ENCODE measurements around the gene CLCNKA.

CLCNKA gene

DNA sequence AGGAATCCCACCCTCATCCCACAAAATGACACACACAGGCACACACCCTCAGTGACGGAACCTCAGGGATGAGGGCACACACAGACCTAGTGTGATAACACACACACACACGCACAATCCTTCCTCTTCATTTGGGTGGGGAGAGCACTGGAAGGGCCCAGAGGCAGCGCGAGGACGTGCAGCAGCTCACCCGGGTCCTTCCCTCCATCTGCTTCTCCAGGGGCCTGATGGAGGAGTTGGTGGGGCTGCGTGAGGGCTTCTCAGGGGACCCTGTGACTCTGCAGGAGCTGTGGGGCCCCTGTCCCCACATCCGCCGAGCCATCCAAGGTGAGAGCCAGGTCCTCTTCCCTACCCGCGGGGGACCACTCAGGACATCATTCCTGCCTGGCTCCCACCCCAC, 557 bp downstream of the CLCNKA start:
- TF ChIP-seq FOXP2 (optimal IDR thresholded peaks at IDR 0.05; ENCODE audit: borderline replicate concordance, extremely low read depth, extremely low read length, insufficient read depth) (no peak), TAF1 (IDR thresholded peaks at IDR 0.05; ENCODE audit: borderline replicate concordance, insufficient read depth, low read length) (no peak), POLR2AphosphoS5 (IDR thresholded peaks at IDR 0.05; ENCODE audit: low read depth, low read length) (no peak), SIN3A (IDR thresholded peaks at IDR 0.05; ENCODE audit: borderline replicate concordance, insufficient read depth, low read length) (no peak)
- TF ChIP-seq, protein P1, sequence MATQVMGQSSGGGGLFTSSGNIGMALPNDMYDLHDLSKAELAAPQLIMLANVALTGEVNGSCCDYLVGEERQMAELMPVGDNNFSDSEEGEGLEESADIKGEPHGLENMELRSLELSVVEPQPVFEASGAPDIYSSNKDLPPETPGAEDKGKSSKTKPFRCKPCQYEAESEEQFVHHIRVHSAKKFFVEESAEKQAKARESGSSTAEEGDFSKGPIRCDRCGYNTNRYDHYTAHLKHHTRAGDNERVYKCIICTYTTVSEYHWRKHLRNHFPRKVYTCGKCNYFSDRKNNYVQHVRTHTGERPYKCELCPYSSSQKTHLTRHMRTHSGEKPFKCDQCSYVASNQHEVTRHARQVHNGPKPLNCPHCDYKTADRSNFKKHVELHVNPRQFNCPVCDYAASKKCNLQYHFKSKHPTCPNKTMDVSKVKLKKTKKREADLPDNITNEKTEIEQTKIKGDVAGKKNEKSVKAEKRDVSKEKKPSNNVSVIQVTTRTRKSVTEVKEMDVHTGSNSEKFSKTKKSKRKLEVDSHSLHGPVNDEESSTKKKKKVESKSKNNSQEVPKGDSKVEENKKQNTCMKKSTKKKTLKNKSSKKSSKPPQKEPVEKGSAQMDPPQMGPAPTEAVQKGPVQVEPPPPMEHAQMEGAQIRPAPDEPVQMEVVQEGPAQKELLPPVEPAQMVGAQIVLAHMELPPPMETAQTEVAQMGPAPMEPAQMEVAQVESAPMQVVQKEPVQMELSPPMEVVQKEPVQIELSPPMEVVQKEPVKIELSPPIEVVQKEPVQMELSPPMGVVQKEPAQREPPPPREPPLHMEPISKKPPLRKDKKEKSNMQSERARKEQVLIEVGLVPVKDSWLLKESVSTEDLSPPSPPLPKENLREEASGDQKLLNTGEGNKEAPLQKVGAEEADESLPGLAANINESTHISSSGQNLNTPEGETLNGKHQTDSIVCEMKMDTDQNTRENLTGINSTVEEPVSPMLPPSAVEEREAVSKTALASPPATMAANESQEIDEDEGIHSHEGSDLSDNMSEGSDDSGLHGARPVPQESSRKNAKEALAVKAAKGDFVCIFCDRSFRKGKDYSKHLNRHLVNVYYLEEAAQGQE (IDR thresholded peaks at IDR 0.05; ENCODE audit: insufficient read depth in 1 of 2, low read depth in 2 of 2, low read length in 2 of 2) = no peak

GRCh38 chr1:16023050-16023653, 1.3 kb downstream of the CLCNKA start:
- no peak for TF ChIP-seq TAF1 (IDR thresholded peaks at IDR 0.05; ENCODE audit: borderline replicate concordance, insufficient read depth, low read length)

GRCh38 chr1:16026723-16027484, 5.1 kb downstream of the CLCNKA start:
- no peak for TF ChIP-seq SIN3A (IDR thresholded peaks at IDR 0.05; ENCODE audit: borderline replicate concordance, insufficient read depth, low read length)
- TF ChIP-seq, protein P1 (IDR thresholded peaks at IDR 0.05; ENCODE audit: insufficient read depth in 1 of 2, low read depth in 2 of 2, low read length in 2 of 2) = no peak
- TF ChIP-seq POLR2AphosphoS5 (IDR thresholded peaks at IDR 0.05; ENCODE audit: low read depth, low read length) = no peak
- no peak for TF ChIP-seq TAF1 (IDR thresholded peaks at IDR 0.05; ENCODE audit: borderline replicate concordance, insufficient read depth, low read length)
- no peak for TF ChIP-seq FOXP2 (optimal IDR thresholded peaks at IDR 0.05; ENCODE audit: borderline replicate concordance, extremely low read depth, extremely low read length, insufficient read depth)

- TF ChIP-seq SIN3A (IDR thresholded peaks at IDR 0.05; ENCODE audit: borderline replicate concordance, insufficient read depth, low read length) (no peak), TAF1 (IDR thresholded peaks at IDR 0.05; ENCODE audit: borderline replicate concordance, insufficient read depth, low read length) (no peak), FOXP2 (optimal IDR thresholded peaks at IDR 0.05; ENCODE audit: borderline replicate concordance, extremely low read depth, extremely low read length, insufficient read depth) (no peak), POLR2AphosphoS5 (IDR thresholded peaks at IDR 0.05; ENCODE audit: low read depth, low read length) (no peak)
- TF ChIP-seq, protein P1 (IDR thresholded peaks at IDR 0.05; ENCODE audit: insufficient read depth in 1 of 2, low read depth in 2 of 2, low read length in 2 of 2) = no peak
Measured at GRCh38 chr1:16028237-16029002, 6.6 kb downstream of the CLCNKA start.

- TF ChIP-seq SIN3A (IDR thresholded peaks at IDR 0.05; ENCODE audit: borderline replicate concordance, insufficient read depth, low read length) (no peak), TAF1 (IDR thresholded peaks at IDR 0.05; ENCODE audit: borderline replicate concordance, insufficient read depth, low read length) (no peak), FOXP2 (optimal IDR thresholded peaks at IDR 0.05; ENCODE audit: borderline replicate concordance, extremely low read depth, extremely low read length, insufficient read depth) (no peak), POLR2AphosphoS5 (IDR thresholded peaks at IDR 0.05; ENCODE audit: low read depth, low read length) (no peak)
- TF ChIP-seq, protein P1 (IDR thresholded peaks at IDR 0.05; ENCODE audit: insufficient read depth in 1 of 2, low read depth in 2 of 2, low read length in 2 of 2) = no peak
Measured at GRCh38 chr1:16029288-16029687, 7.5 kb downstream of the CLCNKA start.
